Lower leg skin (tissue), 3 donors: Measurements from ENCODE around the gene NEDD9.

Experiments used
- CTCF ChIP-seq, 3 donors: fragments of 450-650 bp; IDR thresholded peaks; one replicate each; pipeline ENCODE4 v1.5.1; 2016; ENCODE audit warnings: antibody characterized with exemption in 3 of 3, mild to moderate bottlenecking in 3 of 3, moderate library complexity in 2 of 3
- POLR2A ChIP-seq, 2 donors: fragments of 450-650 bp; IDR thresholded peaks; one replicate each; pipeline ENCODE4 v1.6.1; 2016 to 2017; ENCODE audit warnings: antibody characterized with exemption in 2 of 2, mild to moderate bottlenecking in 1 of 2, moderate library complexity in 1 of 2

GRCh38 chr6:11218538-11219399 is 13.7 kb downstream of the NEDD9 start:
- TF ChIP-seq CTCF (IDR thresholded peaks at IDR 0.05) (no peak), POLR2A (IDR thresholded peaks at IDR 0.05) (no peak)
